Stimulated activated CD8-positive, alpha-beta memory T cell treated with anti-CD3 and anti-CD28 coated beads, Interleukin-2, amount 100 ng/mL, for 48 hours (primary cell): ENCODE data around the gene ZNRF1.
"Not testable (repeated sequence)": the region's sequence is repeated elsewhere in the genome, so short reads cannot be mapped to it uniquely, and the experiment has no call there.

Source experiments
- DNase-seq, 2 donors: peaks; one replicate each; pipeline ENCODE4 v3.0.0-alpha.2; 2020; ENCODE audit warnings: low read depth in 2 of 2

The ZNRF1 gene

GRCh38 chr16:75079346-75079926, 80.6 kb downstream of the ZNRF1 start:
- DNase-seq: no peak

DNA sequence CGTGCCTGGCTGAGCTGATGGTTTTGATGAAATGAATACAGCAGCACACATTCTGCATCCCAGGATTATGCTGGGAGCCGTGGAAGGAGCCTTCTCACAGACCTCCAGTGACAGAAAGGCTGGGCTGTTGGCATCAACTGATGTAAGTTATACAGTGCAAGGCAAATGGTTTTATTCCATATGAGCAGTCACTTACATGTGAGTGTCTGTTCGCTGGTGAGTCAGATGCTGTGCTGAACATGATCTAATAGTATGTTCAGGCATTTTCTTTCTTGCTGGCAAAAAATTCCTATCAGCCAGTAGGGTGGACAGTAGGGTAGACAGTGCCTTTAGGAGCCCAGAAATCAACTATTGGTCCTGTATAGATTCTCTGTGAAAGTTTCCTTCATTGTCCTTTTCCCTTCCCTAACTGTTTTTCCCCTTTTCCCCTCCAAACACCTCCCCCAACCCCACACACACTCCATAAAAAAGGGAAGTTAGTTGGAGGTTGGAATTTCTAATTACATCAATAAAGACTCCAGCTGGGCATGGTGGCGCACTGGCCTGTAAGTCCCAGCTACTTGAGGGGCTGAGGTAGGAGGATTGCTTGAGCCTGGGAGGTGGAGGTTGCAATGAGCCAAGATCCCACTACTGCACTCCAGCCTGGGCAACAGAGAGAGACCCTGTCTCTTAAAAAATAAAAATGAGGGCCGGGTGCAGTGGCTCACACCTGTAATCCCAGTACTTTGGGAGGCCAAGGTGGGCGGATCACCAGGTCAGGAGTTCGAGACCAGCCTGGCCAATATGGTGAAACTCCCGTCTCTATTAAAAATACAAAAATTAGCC, 81.6 kb downstream of the ZNRF1 start:
- no peak for DNase-seq

DNA sequence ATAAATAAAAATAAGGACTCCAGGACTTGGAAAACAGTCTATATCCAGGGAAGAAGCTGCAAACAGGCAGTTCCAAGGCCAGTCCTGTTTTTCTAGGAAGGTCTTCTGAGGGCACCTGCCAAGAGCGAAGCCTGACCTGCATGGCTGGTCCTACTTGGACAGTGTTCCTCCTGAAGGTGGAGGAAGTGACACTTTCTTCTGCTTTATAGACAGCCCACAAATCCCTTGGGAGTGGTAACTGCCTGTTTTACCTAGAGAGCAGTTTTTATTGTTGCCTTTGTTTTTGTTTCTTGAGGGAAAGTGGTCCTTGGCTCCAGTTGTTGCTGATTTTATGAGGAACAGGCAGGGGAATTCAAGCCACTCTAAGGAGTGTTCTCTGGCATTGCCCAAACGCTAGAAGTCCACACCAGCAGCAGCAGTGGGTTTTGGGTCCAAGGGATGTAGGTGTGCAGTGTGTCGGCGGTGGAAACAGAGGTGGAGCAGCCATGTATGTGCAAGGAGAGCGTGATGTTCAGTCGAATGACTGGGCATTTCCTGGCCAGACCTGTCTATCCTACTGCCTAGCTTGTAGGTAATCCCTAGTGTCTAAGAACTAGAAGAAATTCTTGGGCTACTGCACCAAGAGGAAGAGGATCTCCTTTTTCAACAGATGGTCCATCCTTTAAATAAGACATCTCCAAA, 82.5 kb downstream of the ZNRF1 start:
- no peak for DNase-seq

- no peak for DNase-seq
Measured at GRCh38 chr16:75083813-75084212, 85.0 kb downstream of the ZNRF1 start.

DNA sequence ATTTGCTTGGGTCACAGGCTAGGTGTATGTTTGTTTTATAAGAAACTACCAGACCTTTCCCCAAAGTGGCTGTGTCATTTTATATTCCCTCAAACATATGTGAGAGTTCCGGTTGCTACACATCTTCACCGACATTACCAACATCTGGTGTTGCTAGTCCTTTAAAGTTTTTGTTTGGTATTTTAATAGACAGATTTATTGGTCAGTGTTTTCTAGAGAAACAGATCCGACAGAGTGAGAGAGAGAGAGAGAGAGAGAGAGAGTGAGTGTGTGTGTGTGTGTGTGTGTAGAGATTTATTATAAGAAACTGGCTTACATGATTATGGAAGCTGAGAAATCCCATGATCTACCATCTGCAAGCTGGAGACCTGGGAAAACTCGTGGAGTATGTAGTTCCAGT, 86.7 kb downstream of the ZNRF1 start:
- no peak for DNase-seq

DNA sequence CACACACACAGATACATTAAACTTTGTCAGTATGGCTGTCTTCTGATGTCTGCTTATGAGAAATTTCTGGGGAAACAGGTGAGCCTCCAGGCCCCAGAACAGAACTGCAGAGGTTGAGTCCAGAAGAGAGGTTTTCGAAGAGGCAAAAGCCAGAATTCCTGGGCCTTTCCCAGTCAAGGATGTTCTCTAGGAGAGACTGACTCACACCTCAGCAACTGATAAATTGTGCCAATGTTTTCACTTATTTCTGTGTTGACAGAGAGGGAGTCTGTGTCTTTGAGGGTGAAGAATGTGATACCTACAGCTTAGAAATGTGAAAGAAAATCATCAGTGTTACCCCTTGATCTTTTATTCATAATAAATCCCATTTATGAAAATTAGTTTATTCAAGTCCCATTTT, 87.5 kb downstream of the ZNRF1 start:
- no peak for DNase-seq

- DNase-seq: no peak
Measured at GRCh38 chr16:75086688-75087374, 88.0 kb downstream of the ZNRF1 start.

DNA sequence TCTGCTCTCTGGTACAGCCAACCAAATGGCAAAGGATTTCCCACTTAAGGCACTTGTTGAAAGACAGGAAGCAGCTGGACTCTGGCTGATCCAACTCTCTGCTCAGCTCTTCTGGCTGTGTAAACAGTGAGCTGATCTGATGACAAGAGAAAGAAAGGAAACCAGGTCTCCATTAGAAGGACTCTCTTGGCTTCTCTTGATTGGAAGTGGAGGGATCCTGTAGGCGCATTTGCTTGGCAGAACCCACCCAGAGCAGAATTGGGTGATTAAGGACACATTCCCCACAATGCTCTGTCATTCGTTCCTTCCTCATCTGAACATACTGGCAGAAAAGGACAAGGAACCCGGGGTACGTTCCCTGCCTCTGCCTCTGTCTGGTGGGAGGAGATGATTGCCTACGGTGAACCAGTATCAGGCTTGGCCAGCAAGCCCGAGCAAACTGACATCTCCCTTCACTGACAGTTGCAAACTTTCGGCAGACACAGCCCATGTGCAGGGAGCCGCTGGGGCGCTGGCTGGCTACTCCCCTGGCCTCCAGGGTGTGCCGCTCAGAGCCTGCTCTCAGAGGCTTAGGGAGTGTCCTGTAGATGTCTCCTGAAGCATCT, 88.7 kb downstream of the ZNRF1 start:
- no peak for DNase-seq

DNA sequence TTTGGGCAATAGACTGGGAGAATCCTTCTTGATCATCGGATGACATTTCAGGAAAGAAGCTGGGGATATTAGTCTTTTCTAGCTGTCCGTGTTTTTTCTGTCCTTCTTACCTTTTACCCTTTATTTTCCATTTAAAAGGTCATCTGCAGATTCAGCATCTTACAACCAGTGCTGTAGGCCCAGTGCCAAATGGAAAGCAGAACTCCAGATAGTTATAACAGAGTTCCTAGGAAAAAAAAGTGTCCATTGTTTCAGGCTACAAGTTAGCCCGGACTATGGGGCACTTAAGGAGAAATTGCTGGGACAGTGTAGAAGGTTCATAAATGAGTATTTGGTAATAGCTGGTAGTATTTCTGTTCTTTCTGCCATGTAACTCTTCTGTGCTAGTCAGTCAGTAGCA, 89.4 kb downstream of the ZNRF1 start:
- DNase-seq: no peak

DNA sequence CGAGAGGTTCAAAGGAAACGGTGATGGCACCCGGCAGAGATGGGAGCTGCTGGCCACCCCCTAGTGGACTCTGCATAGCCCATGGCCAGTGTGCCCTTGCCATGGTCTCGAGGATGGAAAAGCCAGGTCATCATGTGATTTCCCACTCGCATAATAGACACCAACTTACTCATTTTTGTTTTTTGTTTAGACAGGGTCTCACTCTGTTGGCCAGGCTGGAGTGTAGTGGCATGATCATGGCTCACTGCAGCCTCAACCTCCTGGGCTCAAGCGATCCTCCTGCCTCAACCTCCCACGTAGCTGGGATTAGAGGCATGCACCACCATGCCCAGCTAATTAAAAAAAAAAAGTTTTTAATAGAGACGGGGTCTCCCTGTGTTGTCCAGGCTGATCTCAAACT, 90.1 kb downstream of the ZNRF1 start:
- DNase-seq: no peak

DNA sequence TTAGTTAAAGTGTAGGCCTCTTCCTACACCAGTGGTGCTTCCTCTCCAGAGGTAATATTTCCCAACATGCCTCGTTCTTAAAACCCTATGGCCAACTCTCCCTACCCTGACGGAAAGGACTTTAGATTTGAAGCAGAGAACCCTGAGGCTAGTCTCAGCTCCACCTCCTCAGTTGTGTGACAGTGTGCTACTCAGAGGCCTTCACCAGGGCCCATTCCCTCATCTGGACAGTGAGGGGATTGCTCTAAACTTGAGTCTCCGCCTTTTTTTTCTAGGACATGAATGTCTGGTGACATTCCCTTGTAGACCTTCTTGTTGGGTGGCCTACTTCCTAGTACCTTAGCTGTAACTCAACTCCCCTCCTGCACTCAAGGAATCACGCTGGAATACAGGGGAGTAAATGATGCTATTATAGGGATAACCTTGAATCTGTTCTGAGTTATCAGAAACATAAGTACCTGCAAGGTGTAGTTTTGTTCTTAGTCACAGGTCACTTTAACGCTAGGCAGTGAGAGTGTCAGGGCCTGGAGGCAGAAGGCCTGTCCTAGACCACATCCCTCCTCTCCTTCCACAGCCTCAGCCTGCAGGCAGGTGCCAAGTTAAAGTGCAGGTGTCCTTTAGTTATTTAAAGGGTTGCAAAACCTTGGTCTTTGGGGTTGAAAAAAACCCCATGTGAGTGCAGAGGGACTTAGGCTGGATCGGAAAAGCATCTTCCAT, 90.8 kb downstream of the ZNRF1 start:
- DNase-seq: no peak

DNA sequence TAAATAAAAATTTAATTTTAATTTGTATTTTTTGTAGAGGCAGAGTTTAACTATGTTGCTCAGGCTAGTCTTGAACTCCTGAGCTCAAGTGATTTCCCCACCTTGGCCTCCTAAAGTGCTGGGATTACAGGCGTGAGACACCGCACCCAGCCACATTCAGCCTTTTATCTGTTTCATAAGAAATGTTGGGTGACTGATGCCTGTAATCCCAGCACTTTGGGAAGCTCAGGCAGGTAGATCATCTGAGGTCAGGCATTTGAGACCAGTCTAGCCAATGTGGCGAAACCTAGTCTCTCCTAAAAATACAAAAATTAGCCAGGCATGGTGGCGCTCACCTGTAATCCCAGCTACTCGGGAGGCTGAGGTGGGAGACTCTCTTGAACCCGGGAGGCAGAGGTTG, 92.1 kb downstream of the ZNRF1 start:
- DNase-seq: not testable (repeated sequence)

DNA sequence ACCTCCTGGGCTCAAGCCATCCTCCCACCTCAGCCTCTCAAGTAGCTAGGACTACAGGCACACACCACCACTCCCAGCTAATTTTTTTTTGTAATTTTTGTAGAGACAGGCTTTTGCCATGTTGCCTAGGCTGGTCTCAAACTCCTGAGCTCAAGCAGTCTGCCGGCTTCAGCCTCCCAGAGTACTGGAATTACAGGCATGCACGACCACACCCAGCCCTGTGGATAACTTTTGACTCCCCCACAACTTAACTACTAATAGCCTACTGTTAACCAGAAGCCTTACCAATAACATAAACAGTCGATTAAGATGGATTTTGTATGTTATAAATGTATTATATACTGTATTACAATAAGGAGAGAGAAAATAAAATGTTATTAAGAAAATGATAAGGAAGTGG, 92.8 kb downstream of the ZNRF1 start:
- not testable (repeated sequence) for DNase-seq

- no peak for DNase-seq
Measured at GRCh38 chr16:75092777-75093176, 94.0 kb downstream of the ZNRF1 start.

DNA sequence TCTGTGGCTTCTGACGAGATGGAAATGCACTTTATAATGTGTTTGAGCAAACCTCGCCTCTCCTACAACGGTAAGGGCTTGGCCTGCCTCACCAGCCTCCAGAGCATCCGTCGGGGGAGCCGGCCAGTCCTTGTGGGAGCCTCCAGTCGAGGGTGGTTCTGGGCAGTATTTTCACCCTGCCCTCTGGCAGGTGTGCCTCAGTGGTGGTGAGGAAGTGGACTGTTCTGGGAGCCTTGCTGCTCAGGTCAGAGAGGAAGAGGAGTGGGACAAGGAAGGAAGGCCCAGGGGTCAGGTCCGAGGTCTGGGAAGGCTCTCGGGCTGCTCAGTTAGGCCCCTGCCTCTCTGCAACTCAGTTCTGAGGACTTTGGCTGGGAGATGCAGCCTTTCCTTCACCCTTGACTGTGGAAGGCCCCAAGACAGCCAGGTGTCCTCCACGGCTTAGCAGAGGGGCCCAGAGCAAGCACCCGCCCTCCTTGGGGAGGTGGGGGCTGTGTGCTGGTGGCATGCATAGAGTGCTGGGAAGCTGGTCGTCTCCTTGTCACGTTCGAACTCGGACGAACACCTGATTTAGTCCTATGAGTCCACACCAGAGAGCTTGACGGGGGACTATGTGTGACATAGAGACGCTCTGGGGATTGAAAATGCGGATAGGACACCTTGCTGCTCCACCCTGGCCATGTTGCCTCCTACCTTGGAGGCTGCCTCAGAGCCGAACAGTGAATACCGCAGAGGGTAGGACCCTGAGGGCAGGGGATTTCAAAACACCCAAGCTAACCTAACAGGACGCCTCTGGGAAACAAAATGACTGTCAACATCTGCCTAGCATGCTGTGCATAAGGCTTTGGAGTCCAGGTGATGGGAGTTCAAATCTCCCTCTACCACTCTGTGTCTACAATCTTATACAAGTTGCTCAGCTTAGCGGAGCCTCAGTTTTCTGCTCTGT, 95.0 kb downstream of the ZNRF1 start:
- no peak for DNase-seq

- DNase-seq: no peak
Measured at GRCh38 chr16:75095204-75095621, 96.4 kb downstream of the ZNRF1 start.

DNA sequence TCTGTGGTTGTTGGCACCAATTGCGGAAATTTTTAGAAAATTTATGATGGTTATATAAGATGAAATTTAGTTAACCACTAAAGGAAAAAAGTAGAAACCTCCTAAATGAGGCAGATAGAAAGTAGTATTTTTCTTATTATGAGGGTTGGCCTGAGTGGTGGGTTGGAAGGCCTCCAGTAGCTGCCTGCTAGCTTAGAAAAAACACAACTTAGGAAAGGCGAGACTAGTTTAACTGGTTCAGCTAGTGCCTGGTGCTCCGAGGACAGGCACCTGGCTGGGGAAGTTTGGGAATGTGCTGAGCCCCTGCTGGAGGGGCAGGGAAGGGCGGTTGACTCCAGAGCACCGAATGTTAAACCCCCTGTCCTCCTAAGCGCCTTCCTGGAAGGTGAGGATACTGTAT, 97.8 kb downstream of the ZNRF1 start:
- DNase-seq: no peak

- no peak for DNase-seq
Measured at GRCh38 chr16:75097191-75097761, 98.5 kb downstream of the ZNRF1 start.

DNA sequence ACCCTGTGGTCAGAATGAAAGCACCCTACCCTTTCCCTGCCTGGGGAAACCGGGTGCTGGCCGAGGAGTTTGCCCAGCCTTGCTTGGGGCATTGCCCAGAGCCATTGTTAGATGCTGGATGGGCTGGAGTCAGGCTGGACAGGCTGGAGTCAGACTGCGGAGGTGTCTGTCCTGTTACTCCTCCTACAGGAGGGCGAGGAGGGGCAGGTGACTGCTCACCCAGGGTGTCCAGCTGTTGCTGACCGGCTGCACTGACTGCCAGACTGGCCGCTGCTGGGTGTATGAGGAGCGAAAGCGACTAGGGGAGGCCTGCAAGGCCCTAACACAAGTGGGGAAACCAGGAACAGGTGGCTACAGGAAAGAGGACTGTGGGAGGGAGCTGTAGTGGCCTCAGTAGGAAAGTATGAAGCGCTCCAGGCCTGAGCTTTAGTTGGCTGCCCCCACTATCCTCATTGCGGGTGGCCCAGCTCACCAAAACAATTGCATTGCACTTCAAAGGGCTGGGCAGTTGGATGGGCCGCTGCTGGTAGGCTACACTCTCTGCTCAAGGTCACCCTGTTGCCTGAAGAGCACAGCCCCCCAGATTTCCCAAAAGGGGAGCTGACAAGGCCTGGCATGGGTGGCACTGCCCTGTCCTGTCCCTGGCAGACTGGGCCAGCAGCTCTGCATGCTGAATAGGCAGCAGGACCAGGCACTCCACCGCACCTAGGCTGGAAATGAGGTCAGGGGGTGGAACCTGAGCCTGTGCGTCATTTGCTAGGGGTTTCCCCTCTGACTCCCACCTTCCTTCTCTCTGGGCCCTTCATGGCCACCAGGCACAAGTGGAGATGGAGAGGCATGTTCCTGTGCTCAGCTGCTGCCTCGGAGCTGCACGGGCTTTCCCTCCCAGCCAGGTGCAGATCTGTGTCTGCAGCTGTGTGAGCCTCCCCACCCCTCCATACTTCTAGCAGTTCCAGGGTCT, 99.4 kb downstream of the ZNRF1 start:
- peak; percentile 56 to 66 for DNase-seq
